Neural cell (in vitro differentiated cells): Measurements from ENCODE around the gene CPM. TPM values are rescaled to one million over a fixed set of nuclear protein-coding genes. Genes with fewer than 3 reads are reported as not detected.

ENCODE experiments used
- H2AFZ ChIP-seq: fragments of 200-600, 300-800 bp; sonication (generic), shearing (Covaris generic); 2 replicates; pipeline ENCODE4 v1.6.0; 2014; ENCODE audit warnings: low read depth, mild to moderate bottlenecking, antibody characterized with exemption, low read length, moderate library complexity
- H3F3A ChIP-seq: fragments of 200-600 bp; shearing (Covaris generic); 2 replicates; pipeline ENCODE4 v1.6.1; 2016; ENCODE audit warnings: mild to moderate bottlenecking, moderate library complexity, mixed read lengths, antibody characterized with exemption, low read length; ENCODE audit not compliant: insufficient read depth, poor library complexity, severe bottlenecking
- H3K27ac ChIP-seq: fragments of 200-600, 300-800 bp; sonication (generic), shearing (Covaris generic); 2 replicates; pipeline ENCODE4 v1.5.1; 2014; ENCODE audit warnings: mild to moderate bottlenecking, low read length, moderate library complexity
- H3K27me3 ChIP-seq: fragments of 300-800, 200-600 bp; sonication (generic), shearing (Covaris generic); 2 replicates; pipeline ENCODE4 v1.6.0; 2014; ENCODE audit warnings: mild to moderate bottlenecking, low read depth, low read length, moderate library complexity; ENCODE audit not compliant: insufficient read depth
- H3K36me3 ChIP-seq: fragments of 300-800, 200-600 bp; sonication (generic), shearing (Covaris generic); 2 replicates; pipeline ENCODE4 v1.5.1; 2014; ENCODE audit warnings: mild to moderate bottlenecking, antibody characterized with exemption, low read length, moderate library complexity; ENCODE audit not compliant: insufficient read depth
- H3K4me2 ChIP-seq: fragments of 300-800, 200-600 bp; sonication (generic), shearing (Covaris generic); 2 replicates; pipeline ENCODE4 v1.6.0; 2014; ENCODE audit warnings: mild to moderate bottlenecking, low read length
- H3K4me3 ChIP-seq: fragments of 300-800, 200-600 bp; sonication (generic), shearing (Covaris generic); 2 replicates; pipeline ENCODE4 v1.5.1; 2014; ENCODE audit warnings: mild to moderate bottlenecking, low read length, moderate library complexity
- H3K79me2 ChIP-seq: fragments of 200-600 bp; shearing (Covaris generic); replicated peaks from 2 replicates; pipeline ENCODE4 v1.6.0; 2014; ENCODE audit warnings: mild to moderate bottlenecking, low read length, moderate library complexity; ENCODE audit not compliant: insufficient read depth
- H3K9ac ChIP-seq: fragments of 300-800, 200-600 bp; sonication (generic), shearing (Covaris generic); 2 replicates; pipeline ENCODE4 v1.6.1; 2016; ENCODE audit warnings: mild to moderate bottlenecking, low read length, mixed read lengths
- H3K9me2 ChIP-seq: fragments of 200-600 bp; shearing (Covaris generic); 2 replicates; pipeline ENCODE4 v1.6.1; 2016; ENCODE audit warnings: mild to moderate bottlenecking, low read length, mixed read lengths; ENCODE audit not compliant: insufficient read depth
- H3K9me3 ChIP-seq: fragments of 200-600, 300-800 bp; sonication (generic), shearing (Covaris generic); 2 replicates; pipeline ENCODE4 v1.6.1; 2016; ENCODE audit warnings: mild to moderate bottlenecking, mixed run types, low read length, moderate library complexity, mixed read lengths
- H4K20me1 ChIP-seq: fragments of 200-600 bp; shearing (Covaris generic); 2 replicates; pipeline ENCODE4 v1.6.1; 2016; ENCODE audit warnings: mild to moderate bottlenecking, mixed run types; ENCODE audit not compliant: insufficient read depth
- EP300 ChIP-seq: fragments of 450-650 bp; conservative IDR thresholded peaks from 2 replicates; pipeline ENCODE4 v1.6.1; 2014; ENCODE audit warnings: antibody characterized with exemption, mild to moderate bottlenecking, moderate library complexity; ENCODE audit not compliant: poor library complexity, severe bottlenecking
- EZH2 ChIP-seq: fragments of 200-600, 300-800 bp; shearing (Covaris generic), sonication (generic); IDR thresholded peaks from 2 replicates; pipeline ENCODE4 v1.6.1; 2014; ENCODE audit warnings: antibody characterized with exemption, low read length, borderline replicate concordance, mild to moderate bottlenecking; ENCODE audit not compliant: insufficient read depth, poor library complexity, severe bottlenecking
- MXI1 ChIP-seq: fragments of 450-650 bp; conservative IDR thresholded peaks from 2 replicates; pipeline ENCODE4 v1.6.1; 2014; ENCODE audit warnings: antibody characterized with exemption, mild to moderate bottlenecking; ENCODE audit not compliant: poor library complexity, severe bottlenecking
- POLR2AphosphoS5 ChIP-seq: IDR thresholded peaks from 2 replicates; pipeline ENCODE4 v1.6.1; 2012
- RAD21 ChIP-seq: fragments of 450-650 bp; conservative IDR thresholded peaks from 2 replicates; pipeline ENCODE4 v1.6.1; 2014; ENCODE audit warnings: antibody characterized with exemption, mild to moderate bottlenecking, moderate library complexity
- SMC3 ChIP-seq: fragments of 450-650 bp; conservative IDR thresholded peaks from 2 replicates; pipeline ENCODE4 v1.6.1; 2014; ENCODE audit warnings: antibody characterized with exemption, mild to moderate bottlenecking, moderate library complexity; ENCODE audit not compliant: poor library complexity
- TAF1 ChIP-seq: IDR thresholded peaks from 2 replicates; pipeline ENCODE4 v1.6.1; 2012; ENCODE audit warnings: low read depth
- polyA plus RNA-seq: library from polyadenylated mRNA; depleted of rRNA; stranded (reverse); fragments of >200 nt; gene quantifications from 2 replicates; pipeline ENCODE4 v1.2.3, GENCODE V29; 2014
- TF ChIP-seq, protein P1 (sequence below): IDR thresholded peaks from 2 replicates; pipeline ENCODE4 v1.6.1; 2012; ENCODE audit warnings: borderline replicate concordance
- TF ChIP-seq, protein P2 (sequence below): fragments of 450-650 bp; IDR thresholded peaks from 2 replicates; pipeline ENCODE4 v1.5.1; 2014; ENCODE audit warnings: antibody characterized with exemption, mild to moderate bottlenecking, moderate library complexity; ENCODE audit not compliant: poor library complexity, severe bottlenecking

CPM gene
- polyA plus RNA-seq, 1 donor from 2014 or later: not detected

DNA sequence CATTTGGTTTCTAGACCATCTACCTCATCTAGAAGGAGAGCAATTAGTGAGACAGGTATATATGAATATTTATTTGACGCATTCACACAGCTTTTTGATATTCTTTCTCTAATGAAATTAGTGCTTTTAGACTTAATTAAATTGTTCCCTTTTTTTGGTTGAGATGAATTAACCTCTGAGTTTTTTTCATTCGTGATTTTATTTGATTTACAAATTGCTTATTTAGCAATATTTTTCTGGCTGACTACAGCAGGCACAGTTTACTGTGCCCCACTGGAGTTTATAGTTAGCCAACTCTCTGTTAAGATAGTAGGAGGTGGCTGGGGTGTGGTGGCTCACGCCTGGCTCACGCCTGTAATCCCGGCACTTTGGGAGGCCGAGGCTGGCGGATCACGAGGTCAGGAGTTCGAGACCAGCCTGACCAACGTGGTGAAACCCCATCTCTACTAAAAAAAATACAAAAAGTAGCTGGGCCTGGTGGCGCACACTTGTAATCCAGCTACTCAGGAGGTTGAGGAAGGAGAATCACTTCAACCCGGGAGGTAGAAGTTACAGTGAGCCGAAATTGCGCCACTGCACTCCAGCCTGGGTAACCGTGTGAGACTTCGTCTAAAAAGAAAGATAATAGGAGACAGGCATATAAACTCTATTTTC lies 108.2 kb downstream of the CPM start:
- peaks cover 10% of the 10 kb centered on the region for H3K36me3 ChIP-seq
- H3K9ac ChIP-seq: no peak overlapping the region
- no peak overlapping the region for H3K4me2 ChIP-seq
- no peak overlapping the region for H3K27ac ChIP-seq
- H3K9me3 ChIP-seq: no peaks in the 10 kb centered on the region
- no peak overlapping the region for H2AFZ ChIP-seq
- no peak for TF ChIP-seq EP300
- no peak for TF ChIP-seq MXI1
- TF ChIP-seq SMC3: no peak
- TF ChIP-seq POLR2AphosphoS5: no peak
- TF ChIP-seq, protein P1, sequence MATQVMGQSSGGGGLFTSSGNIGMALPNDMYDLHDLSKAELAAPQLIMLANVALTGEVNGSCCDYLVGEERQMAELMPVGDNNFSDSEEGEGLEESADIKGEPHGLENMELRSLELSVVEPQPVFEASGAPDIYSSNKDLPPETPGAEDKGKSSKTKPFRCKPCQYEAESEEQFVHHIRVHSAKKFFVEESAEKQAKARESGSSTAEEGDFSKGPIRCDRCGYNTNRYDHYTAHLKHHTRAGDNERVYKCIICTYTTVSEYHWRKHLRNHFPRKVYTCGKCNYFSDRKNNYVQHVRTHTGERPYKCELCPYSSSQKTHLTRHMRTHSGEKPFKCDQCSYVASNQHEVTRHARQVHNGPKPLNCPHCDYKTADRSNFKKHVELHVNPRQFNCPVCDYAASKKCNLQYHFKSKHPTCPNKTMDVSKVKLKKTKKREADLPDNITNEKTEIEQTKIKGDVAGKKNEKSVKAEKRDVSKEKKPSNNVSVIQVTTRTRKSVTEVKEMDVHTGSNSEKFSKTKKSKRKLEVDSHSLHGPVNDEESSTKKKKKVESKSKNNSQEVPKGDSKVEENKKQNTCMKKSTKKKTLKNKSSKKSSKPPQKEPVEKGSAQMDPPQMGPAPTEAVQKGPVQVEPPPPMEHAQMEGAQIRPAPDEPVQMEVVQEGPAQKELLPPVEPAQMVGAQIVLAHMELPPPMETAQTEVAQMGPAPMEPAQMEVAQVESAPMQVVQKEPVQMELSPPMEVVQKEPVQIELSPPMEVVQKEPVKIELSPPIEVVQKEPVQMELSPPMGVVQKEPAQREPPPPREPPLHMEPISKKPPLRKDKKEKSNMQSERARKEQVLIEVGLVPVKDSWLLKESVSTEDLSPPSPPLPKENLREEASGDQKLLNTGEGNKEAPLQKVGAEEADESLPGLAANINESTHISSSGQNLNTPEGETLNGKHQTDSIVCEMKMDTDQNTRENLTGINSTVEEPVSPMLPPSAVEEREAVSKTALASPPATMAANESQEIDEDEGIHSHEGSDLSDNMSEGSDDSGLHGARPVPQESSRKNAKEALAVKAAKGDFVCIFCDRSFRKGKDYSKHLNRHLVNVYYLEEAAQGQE: no peak
- TF ChIP-seq, protein P2, sequence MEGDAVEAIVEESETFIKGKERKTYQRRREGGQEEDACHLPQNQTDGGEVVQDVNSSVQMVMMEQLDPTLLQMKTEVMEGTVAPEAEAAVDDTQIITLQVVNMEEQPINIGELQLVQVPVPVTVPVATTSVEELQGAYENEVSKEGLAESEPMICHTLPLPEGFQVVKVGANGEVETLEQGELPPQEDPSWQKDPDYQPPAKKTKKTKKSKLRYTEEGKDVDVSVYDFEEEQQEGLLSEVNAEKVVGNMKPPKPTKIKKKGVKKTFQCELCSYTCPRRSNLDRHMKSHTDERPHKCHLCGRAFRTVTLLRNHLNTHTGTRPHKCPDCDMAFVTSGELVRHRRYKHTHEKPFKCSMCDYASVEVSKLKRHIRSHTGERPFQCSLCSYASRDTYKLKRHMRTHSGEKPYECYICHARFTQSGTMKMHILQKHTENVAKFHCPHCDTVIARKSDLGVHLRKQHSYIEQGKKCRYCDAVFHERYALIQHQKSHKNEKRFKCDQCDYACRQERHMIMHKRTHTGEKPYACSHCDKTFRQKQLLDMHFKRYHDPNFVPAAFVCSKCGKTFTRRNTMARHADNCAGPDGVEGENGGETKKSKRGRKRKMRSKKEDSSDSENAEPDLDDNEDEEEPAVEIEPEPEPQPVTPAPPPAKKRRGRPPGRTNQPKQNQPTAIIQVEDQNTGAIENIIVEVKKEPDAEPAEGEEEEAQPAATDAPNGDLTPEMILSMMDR: no peak
- TF ChIP-seq TAF1: no peak
- TF ChIP-seq EZH2: no peak
- no peak for TF ChIP-seq RAD21
- H3F3A ChIP-seq: no peaks in the 10 kb centered on the region
- no peaks in the 10 kb centered on the region for H4K20me1 ChIP-seq
- H3K9me2 ChIP-seq: no peaks in the 10 kb centered on the region
- no peak overlapping the region for H3K4me3 ChIP-seq
- peaks cover 6% of the 10 kb centered on the region for H3K79me2 ChIP-seq
- H3K27me3 ChIP-seq: no peaks in the 10 kb centered on the region

DNA sequence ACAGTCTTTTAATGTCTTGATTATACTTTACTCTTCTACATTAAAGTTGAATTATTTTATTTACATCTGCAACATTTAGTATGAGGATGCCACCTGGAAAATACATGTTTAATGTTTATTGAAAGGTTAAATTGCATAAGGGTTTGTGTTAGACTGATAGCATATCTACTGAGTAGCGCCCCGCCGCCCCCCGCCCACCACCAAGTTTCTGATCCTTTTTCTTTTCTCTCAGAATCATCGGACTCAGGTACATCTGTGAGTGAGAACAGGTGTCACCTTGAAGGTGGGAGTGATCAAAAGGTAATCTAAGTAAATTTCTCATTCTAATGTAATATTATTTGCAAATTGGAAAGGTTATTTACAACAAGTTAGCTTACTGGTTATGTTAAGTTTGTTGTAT lies 108.8 kb downstream of the CPM start:
- TF ChIP-seq POLR2AphosphoS5 (no peak), RAD21 (no peak), TAF1 (no peak), MXI1 (no peak), SMC3 (no peak)
- TF ChIP-seq, protein P1: no peak
- TF ChIP-seq, protein P2: no peak
- Histone ChIP-seq H3K79me2 (peaks cover 6% of the 10 kb centered on the region), H3K4me2 (no peak overlapping the region), H3K9me3 (no peaks in the 10 kb centered on the region), H2AFZ (no peak overlapping the region), H3K36me3 (peaks cover 10% of the 10 kb centered on the region), H3K27ac (no peak overlapping the region), H3K9me2 (no peaks in the 10 kb centered on the region), H3K4me3 (no peak overlapping the region), H3K27me3 (no peaks in the 10 kb centered on the region), H3K9ac (no peak overlapping the region), H3F3A (no peaks in the 10 kb centered on the region), H4K20me1 (no peaks in the 10 kb centered on the region)
